HEK293 (cell line): ENCODE measurements around the gene NME8.

Source experiments
- CTCF ChIA-PET: fragments of 350-600 bp; formaldehyde crosslinking; extraction: SDS; loops from one replicate; lab custom pipeline; 2021; ENCODE audit warnings: antibody characterized with exemption; lab: Yijun Ruan, JAX
- POLR2A ChIA-PET: fragments of 300-600 bp; formaldehyde crosslinking; extraction: SDS; loops from one replicate; lab custom pipeline; 2020; ENCODE audit warnings: antibody characterized with exemption, inconsistent platforms; lab: Yijun Ruan, JAX
- H3K27ac ChIP-seq: fragments of 200-500 bp; sonication (Bioruptor generic); 2 replicates; pipeline ENCODE4 v1.5.1; 2014; ENCODE audit warnings: low read depth, low read length, control low read depth, inconsistent platforms; ENCODE audit errors: extremely low read depth
- H3K36me3 ChIP-seq, 2 experiments: fragments of 200-500 bp in 1 of 2; sonication (Bioruptor generic) in 1 of 2; 1 replicate in 1 of 2; 2 replicates in 1 of 2; pipeline ENCODE4 v1.5.1; 2014 to 2017; ENCODE audit warnings: inconsistent platforms in 2 of 2, low read length in 2 of 2; ENCODE audit not compliant: control insufficient read depth in 2 of 2, insufficient read depth in 1 of 2
- H3K4me1 ChIP-seq: fragments of 200-500 bp; sonication (Bioruptor generic); 2 replicates; pipeline ENCODE4 v1.5.1; 2014; ENCODE audit warnings: mild to moderate bottlenecking, low read length, inconsistent platforms; ENCODE audit not compliant: control insufficient read depth, insufficient read depth
- H3K4me3 ChIP-seq: 2 replicates; pipeline ENCODE4 v1.5.1; 2011; ENCODE audit warnings: low read depth, mild to moderate bottlenecking, control low read depth, low read length, moderate library complexity
- H3K9me3 ChIP-seq: fragments of 200-500 bp; sonication (Bioruptor generic); 2 replicates; pipeline ENCODE4 v1.5.1; 2014; ENCODE audit warnings: low read depth, low read length, inconsistent platforms; ENCODE audit not compliant: control insufficient read depth, insufficient read depth
- HOXD13 ChIP-seq: sonication (generic); formaldehyde crosslinking; IDR thresholded peaks from 2 replicates; pipeline ENCODE4 v1.8.0; 2022; ENCODE audit warnings: missing genetic modification reagents, borderline replicate concordance
- KLF7 ChIP-seq: fragments of 450-650 bp; formaldehyde crosslinking; IDR thresholded peaks from 2 replicates; pipeline ENCODE4 v1.5.1; 2016; ENCODE audit warnings: missing biosample characterization, missing genetic modification characterization, borderline replicate concordance
- PRDM2 ChIP-seq: fragments of 450-650 bp; formaldehyde crosslinking; IDR thresholded peaks from 2 replicates; pipeline ENCODE4 v1.5.1; 2016; ENCODE audit warnings: missing biosample characterization, missing genetic modification characterization, borderline replicate concordance
- RBAK ChIP-seq: fragments of 450-650 bp; formaldehyde crosslinking; IDR thresholded peaks from 2 replicates; pipeline ENCODE4 v1.5.1; 2016; ENCODE audit warnings: missing biosample characterization, missing genetic modification characterization
- REST ChIP-seq: fragments of 450-650 bp; formaldehyde crosslinking; IDR thresholded peaks from 2 replicates; pipeline ENCODE4 v1.5.1; 2016; ENCODE audit warnings: missing biosample characterization, missing genetic modification characterization
- SP7 ChIP-seq: fragments of 450-650 bp; formaldehyde crosslinking; IDR thresholded peaks from 2 replicates; pipeline ENCODE4 v1.5.1; 2016; ENCODE audit warnings: missing biosample characterization, missing genetic modification characterization
- TCF7L2 ChIP-seq: IDR thresholded peaks from 2 replicates; pipeline ENCODE4 v1.6.1; 2011; ENCODE audit warnings: low read depth, mild to moderate bottlenecking, inconsistent platforms, low read length, moderate library complexity, borderline replicate concordance
- TRIM28 ChIP-seq: IDR thresholded peaks from 2 replicates; pipeline ENCODE4 v1.6.1; 2011; ENCODE audit warnings: low read length, control low read depth, borderline replicate concordance
- ZFP3 ChIP-seq: fragments of 450-650 bp; formaldehyde crosslinking; IDR thresholded peaks from 2 replicates; pipeline ENCODE4 v1.5.1; 2016; ENCODE audit warnings: low read depth, missing biosample characterization, missing genetic modification characterization
- ZNF19 ChIP-seq: fragments of 450-650 bp; formaldehyde crosslinking; IDR thresholded peaks from 2 replicates; pipeline ENCODE4; 2016; ENCODE audit warnings: missing biosample characterization, missing genetic modification characterization, low read depth
- ZXDB ChIP-seq: fragments of 450-650 bp; formaldehyde crosslinking; IDR thresholded peaks from 2 replicates; pipeline ENCODE4 v1.5.1; 2016; ENCODE audit warnings: missing biosample characterization, missing genetic modification characterization
- TF ChIP-seq, protein P1 (sequence below): fragments of 450-650 bp; formaldehyde crosslinking; IDR thresholded peaks from 2 replicates; pipeline ENCODE4 v1.5.1; 2017; ENCODE audit warnings: missing biosample characterization, missing genetic modification characterization
- TF ChIP-seq, protein P2 (sequence below): fragments of 450-650 bp; formaldehyde crosslinking; IDR thresholded peaks from 2 replicates; pipeline ENCODE4 v1.5.1; 2016; ENCODE audit warnings: missing biosample characterization, missing genetic modification characterization
- TF ChIP-seq, protein P3 (sequence below): fragments of 450-650 bp; formaldehyde crosslinking; IDR thresholded peaks from 2 replicates; pipeline ENCODE4 v1.5.1; 2016; ENCODE audit warnings: missing biosample characterization, missing genetic modification characterization
- TF ChIP-seq, protein P4 (sequence below): fragments of 450-650 bp; formaldehyde crosslinking; IDR thresholded peaks from 2 replicates; pipeline ENCODE4 v1.5.1; 2016; ENCODE audit warnings: missing biosample characterization, missing genetic modification characterization

The NME8 gene, protein sequence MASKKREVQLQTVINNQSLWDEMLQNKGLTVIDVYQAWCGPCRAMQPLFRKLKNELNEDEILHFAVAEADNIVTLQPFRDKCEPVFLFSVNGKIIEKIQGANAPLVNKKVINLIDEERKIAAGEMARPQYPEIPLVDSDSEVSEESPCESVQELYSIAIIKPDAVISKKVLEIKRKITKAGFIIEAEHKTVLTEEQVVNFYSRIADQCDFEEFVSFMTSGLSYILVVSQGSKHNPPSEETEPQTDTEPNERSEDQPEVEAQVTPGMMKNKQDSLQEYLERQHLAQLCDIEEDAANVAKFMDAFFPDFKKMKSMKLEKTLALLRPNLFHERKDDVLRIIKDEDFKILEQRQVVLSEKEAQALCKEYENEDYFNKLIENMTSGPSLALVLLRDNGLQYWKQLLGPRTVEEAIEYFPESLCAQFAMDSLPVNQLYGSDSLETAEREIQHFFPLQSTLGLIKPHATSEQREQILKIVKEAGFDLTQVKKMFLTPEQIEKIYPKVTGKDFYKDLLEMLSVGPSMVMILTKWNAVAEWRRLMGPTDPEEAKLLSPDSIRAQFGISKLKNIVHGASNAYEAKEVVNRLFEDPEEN

GRCh38 chr7:37848297-37848696, at the start of gene NME8:
Gene NME8, plus strand, starts transcription at chr7:37848597. Its CDS starts 1,670 bp downstream, at chr7:37850267.
- no peak for TF ChIP-seq REST (tag by site-specific recombination)
- TF ChIP-seq, protein P1, sequence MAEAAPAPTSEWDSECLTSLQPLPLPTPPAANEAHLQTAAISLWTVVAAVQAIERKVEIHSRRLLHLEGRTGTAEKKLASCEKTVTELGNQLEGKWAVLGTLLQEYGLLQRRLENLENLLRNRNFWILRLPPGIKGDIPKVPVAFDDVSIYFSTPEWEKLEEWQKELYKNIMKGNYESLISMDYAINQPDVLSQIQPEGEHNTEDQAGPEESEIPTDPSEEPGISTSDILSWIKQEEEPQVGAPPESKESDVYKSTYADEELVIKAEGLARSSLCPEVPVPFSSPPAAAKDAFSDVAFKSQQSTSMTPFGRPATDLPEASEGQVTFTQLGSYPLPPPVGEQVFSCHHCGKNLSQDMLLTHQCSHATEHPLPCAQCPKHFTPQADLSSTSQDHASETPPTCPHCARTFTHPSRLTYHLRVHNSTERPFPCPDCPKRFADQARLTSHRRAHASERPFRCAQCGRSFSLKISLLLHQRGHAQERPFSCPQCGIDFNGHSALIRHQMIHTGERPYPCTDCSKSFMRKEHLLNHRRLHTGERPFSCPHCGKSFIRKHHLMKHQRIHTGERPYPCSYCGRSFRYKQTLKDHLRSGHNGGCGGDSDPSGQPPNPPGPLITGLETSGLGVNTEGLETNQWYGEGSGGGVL, result no peak
- no peak for TF ChIP-seq SP7 (tag by site-specific recombination)
- TF ChIP-seq, protein P2, sequence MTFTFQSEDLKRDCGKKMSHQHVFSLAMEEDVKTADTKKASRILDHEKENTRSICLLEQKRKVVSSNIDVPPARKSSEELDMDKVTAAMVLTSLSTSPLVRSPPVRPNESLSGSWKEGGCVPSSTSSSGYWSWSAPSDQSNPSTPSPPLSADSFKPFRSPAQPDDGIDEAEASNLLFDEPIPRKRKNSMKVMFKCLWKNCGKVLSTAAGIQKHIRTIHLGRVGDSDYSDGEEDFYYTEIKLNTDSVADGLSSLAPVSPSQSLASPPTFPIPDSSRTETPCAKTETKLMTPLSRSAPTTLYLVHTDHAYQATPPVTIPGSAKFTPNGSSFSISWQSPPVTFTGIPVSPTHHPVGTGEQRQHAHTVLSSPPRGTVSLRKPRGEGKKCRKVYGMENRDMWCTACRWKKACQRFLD (tag by site-specific recombination), result no peak
- TF ChIP-seq PRDM2, result no peak
- TF ChIP-seq TRIM28, result no peak
- ChIA-PET CTCF (no interaction called here), POLR2A (no interaction called here)
- no peak within 1 kb of the TSS for H3K4me3 ChIP-seq
- no peaks in the 10 kb centered on the region for H3K4me1 ChIP-seq
- no peaks in the 10 kb centered on the region for H3K36me3 ChIP-seq
- no peaks in the 10 kb centered on the region for H3K9me3 ChIP-seq
- no peak within 1 kb of the TSS for H3K27ac ChIP-seq

DNA sequence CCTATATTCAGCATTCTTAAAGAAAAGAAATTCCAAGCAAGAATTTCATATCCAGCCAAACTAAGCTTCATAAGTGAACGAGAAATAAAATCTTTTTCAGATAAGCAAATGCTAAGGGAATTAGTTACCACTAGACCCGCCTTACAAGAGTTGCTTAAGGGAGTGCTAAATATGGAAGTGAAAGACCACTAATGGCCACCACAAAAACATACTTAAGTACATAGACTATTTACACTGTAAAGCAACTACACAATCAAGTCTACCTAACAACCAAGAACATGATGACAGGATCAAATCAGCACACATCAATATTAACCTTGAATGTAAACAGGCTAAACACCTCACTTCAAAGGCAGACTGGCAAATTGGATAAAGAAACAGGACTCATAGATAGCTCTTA, 42.2 kb upstream of the NME8 start:
- H3K36me3 ChIP-seq, result no peaks in the 10 kb centered on the region
- POLR2A ChIA-PET, result no interaction called here
- no peak overlapping the region for H3K27ac ChIP-seq
- CTCF ChIA-PET, result interaction anchor here (0.7 kb wide), 1 partner anchor 572 kb away, joined by 3 read pairs; no protein-coding TSS in a partner anchor
- H3K4me1 ChIP-seq, result no peaks in the 10 kb centered on the region
- no peak overlapping the region for H3K4me3 ChIP-seq
- H3K9me3 ChIP-seq, result no peaks in the 10 kb centered on the region
- TF ChIP-seq ZFP3 (tag by site-specific recombination), result no peak
- TF ChIP-seq, protein P3, sequence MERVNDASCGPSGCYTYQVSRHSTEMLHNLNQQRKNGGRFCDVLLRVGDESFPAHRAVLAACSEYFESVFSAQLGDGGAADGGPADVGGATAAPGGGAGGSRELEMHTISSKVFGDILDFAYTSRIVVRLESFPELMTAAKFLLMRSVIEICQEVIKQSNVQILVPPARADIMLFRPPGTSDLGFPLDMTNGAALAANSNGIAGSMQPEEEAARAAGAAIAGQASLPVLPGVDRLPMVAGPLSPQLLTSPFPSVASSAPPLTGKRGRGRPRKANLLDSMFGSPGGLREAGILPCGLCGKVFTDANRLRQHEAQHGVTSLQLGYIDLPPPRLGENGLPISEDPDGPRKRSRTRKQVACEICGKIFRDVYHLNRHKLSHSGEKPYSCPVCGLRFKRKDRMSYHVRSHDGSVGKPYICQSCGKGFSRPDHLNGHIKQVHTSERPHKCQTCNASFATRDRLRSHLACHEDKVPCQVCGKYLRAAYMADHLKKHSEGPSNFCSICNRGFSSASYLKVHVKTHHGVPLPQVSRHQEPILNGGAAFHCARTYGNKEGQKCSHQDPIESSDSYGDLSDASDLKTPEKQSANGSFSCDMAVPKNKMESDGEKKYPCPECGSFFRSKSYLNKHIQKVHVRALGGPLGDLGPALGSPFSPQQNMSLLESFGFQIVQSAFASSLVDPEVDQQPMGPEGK (tag by site-specific recombination), result no peak
- TF ChIP-seq, protein P4, sequence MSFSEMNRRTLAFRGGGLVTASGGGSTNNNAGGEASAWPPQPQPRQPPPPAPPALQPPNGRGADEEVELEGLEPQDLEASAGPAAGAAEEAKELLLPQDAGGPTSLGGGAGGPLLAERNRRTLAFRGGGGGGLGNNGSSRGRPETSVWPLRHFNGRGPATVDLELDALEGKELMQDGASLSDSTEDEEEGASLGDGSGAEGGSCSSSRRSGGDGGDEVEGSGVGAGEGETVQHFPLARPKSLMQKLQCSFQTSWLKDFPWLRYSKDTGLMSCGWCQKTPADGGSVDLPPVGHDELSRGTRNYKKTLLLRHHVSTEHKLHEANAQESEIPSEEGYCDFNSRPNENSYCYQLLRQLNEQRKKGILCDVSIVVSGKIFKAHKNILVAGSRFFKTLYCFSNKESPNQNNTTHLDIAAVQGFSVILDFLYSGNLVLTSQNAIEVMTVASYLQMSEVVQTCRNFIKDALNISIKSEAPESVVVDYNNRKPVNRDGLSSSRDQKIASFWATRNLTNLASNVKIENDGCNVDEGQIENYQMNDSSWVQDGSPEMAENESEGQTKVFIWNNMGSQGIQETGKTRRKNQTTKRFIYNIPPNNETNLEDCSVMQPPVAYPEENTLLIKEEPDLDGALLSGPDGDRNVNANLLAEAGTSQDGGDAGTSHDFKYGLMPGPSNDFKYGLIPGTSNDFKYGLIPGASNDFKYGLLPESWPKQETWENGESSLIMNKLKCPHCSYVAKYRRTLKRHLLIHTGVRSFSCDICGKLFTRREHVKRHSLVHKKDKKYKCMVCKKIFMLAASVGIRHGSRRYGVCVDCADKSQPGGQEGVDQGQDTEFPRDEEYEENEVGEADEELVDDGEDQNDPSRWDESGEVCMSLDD (tag by site-specific recombination), result no peak
- TF ChIP-seq ZNF19 (tag by site-specific recombination), result no peak
- TF ChIP-seq KLF7 (tag by site-specific recombination), result no peak
- TF ChIP-seq HOXD13, result no peak
- TF ChIP-seq ZXDB (tag by site-specific recombination), result no peak
- no peak for TF ChIP-seq TCF7L2
- no peak for TF ChIP-seq RBAK (tag by site-specific recombination)
